GM19395 (cell line): ENCODE results near the gene OR2B2.
"Not testable (repeated sequence)": the region's sequence is repeated elsewhere in the genome, so short reads cannot be mapped to it uniquely, and the experiment has no call there.

Experiments
- ATAC-seq: cut with Tn5 transposase; IDR thresholded peaks from one replicate; pipeline ENCODE4 v1.9.1; 2021; ENCODE audit warnings: mild to moderate bottlenecking, moderate library complexity; ENCODE audit not compliant: unreplicated experiment

The OR2B2 gene

GRCh38 chr6:27911956-27912446 is at the start of gene OR2B2:
Gene OR2B2 (minus strand): TSS chr6:27912396. CDS start chr6:27912319, 77 bp downstream.
- ATAC-seq: no peak

- ATAC-seq: no peak
These were observed 45.3 kb upstream of the OR2B2 start for GRCh38 chr6:27957516-27957915.

- no peak for ATAC-seq
These were observed 44.7 kb upstream of the OR2B2 start, which contains the start of gene OR2B6 for GRCh38 chr6:27956941-27957340. Gene OR2B6 (plus strand): TSS chr6:27957241. CDS start chr6:27957241, 0 bp downstream.

- no peak for ATAC-seq
These were observed 38.8 kb upstream of the OR2B2 start for GRCh38 chr6:27951040-27951439.

GRCh38 chr6:27948237-27948636 is 36.0 kb upstream of the OR2B2 start:
- no peak for ATAC-seq

GRCh38 chr6:27943072-27943471 is 30.9 kb upstream of the OR2B2 start:
- ATAC-seq: not testable (repeated sequence)

GRCh38 chr6:27940766-27941165 is 28.6 kb upstream of the OR2B2 start:
- ATAC-seq: no peak

GRCh38 chr6:27931209-27931608 is 19.0 kb upstream of the OR2B2 start:
- ATAC-seq: no peak

- ATAC-seq: not testable (repeated sequence)
These were observed 17.7 kb upstream of the OR2B2 start for GRCh38 chr6:27929930-27930329.

GRCh38 chr6:27928041-27928440 is 15.8 kb upstream of the OR2B2 start:
- not testable (repeated sequence) for ATAC-seq

- no peak for ATAC-seq
These were observed 12.0 kb upstream of the OR2B2 start for GRCh38 chr6:27924179-27924578.

- ATAC-seq: no peak
These were observed 10.8 kb upstream of the OR2B2 start for GRCh38 chr6:27922949-27923348.

- ATAC-seq: no peak
These were observed 4.2 kb downstream of the OR2B2 start for GRCh38 chr6:27908017-27908416.

GRCh38 chr6:27902335-27903314 is 9.6 kb downstream of the OR2B2 start:
- ATAC-seq: peak; percentile 73

- ATAC-seq: no peak
These were observed 10.4 kb downstream of the OR2B2 start for GRCh38 chr6:27901801-27902200.

GRCh38 chr6:27900197-27900596 is 12.0 kb downstream of the OR2B2 start:
- not testable (repeated sequence) for ATAC-seq

GRCh38 chr6:27899543-27899942 is 12.7 kb downstream of the OR2B2 start:
- ATAC-seq: no peak

- ATAC-seq: no peak
These were observed 14.5 kb downstream of the OR2B2 start for GRCh38 chr6:27897580-27898206.

- ATAC-seq: no peak
These were observed 15.8 kb downstream of the OR2B2 start for GRCh38 chr6:27896398-27896796.

- no peak for ATAC-seq
These were observed 17.1 kb downstream of the OR2B2 start for GRCh38 chr6:27894839-27895762.
